Measurements from ENCODE around the gene PNMA8C.

PNMA8C gene

GRCh38 chr19:46388311-46389095 lies 40.2 kb downstream of the PNMA8C start:
- no peak for DNase-seq (ENCODE audit: low spot score)

GRCh38 chr19:46387713-46388130 lies 41.0 kb downstream of the PNMA8C start:
- Histone ChIP-seq H3K27ac (no peak overlapping the region), H3K4me3 (no peak overlapping the region)
- TF ChIP-seq CTCF (IDR thresholded peaks at IDR 0.05), result no peak
- DNase-seq (ENCODE audit: low spot score), result no peak

More at GRCh38 chr19:46388311-46389095, 40.2 kb downstream of the PNMA8C start:
- no peak for TF ChIP-seq CTCF (IDR thresholded peaks at IDR 0.05)
- H3K27ac ChIP-seq, result no peak overlapping the region
- H3K4me3 ChIP-seq, result no peak overlapping the region

GRCh38 chr19:46386996-46387712 lies 41.6 kb downstream of the PNMA8C start:
- TF ChIP-seq CTCF (IDR thresholded peaks at IDR 0.05), result no peak
- H3K27ac ChIP-seq, result no peak overlapping the region
- no peak overlapping the region for H3K4me3 ChIP-seq
- peak; percentile 64 for DNase-seq (ENCODE audit: low spot score)

- no peak overlapping the region for H3K27ac ChIP-seq
- no peak overlapping the region for H3K4me3 ChIP-seq
- TF ChIP-seq CTCF (IDR thresholded peaks at IDR 0.05), result no peak
- peak; percentile 61 for DNase-seq (ENCODE audit: low spot score)
These were observed 42.6 kb downstream of the PNMA8C start for GRCh38 chr19:46386151-46386550.

- no peak overlapping the region for H3K4me3 ChIP-seq
- no peak for TF ChIP-seq CTCF (IDR thresholded peaks at IDR 0.05)
- no peak overlapping the region for H3K27ac ChIP-seq
- DNase-seq (ENCODE audit: low spot score), result peak; percentile 28
These were observed 43.1 kb downstream of the PNMA8C start for GRCh38 chr19:46385636-46386035.

GRCh38 chr19:46384396-46384795 lies 44.3 kb downstream of the PNMA8C start:
- peak; percentile 60 for DNase-seq (ENCODE audit: low spot score)
- no peak overlapping the region for H3K27ac ChIP-seq
- no peak overlapping the region for H3K4me3 ChIP-seq
- TF ChIP-seq CTCF (IDR thresholded peaks at IDR 0.05), result no peak

Data from coronary artery (tissue), 2 donors.